Activated CD8-positive, alpha-beta memory T cell treated with anti-CD3 and anti-CD28 coated beads, Interleukin-2, amount 50 U/mL, for 24 hours (primary cell): ENCODE measurements around the gene MESP1.

ENCODE experiments used
- DNase-seq: peaks from one replicate; pipeline ENCODE4 v3.0.0-alpha.2; 2020; ENCODE audit errors: extremely low read depth

Gene MESP1

DNA sequence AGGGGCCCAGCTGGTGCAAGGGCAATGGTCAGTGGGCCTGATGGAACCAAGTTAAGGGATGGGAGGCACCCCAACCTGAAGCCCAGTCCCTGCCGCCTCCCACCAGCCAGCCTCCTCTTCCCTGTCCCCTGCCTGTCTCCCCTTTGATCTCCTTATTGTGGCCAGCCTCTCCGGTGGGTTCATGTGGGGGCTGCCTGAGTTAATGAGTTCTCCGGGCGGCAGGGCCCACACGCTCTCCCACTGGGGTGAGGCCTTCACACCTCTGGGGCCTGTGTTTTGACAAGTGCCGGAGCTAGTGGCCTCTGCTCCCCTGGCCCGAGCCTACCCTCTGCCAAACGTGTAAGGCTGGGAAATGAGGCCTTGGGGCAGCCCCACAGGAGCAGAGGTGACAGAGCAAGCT is 7.2 kb upstream of the MESP1 start:
- DNase-seq: no peak

GRCh38 chr15:89756897-89757296 is 5.8 kb upstream of the MESP1 start:
- DNase-seq: no peak

- DNase-seq: no peak
These were observed 4.7 kb upstream of the MESP1 start for GRCh38 chr15:89755701-89756100.

GRCh38 chr15:89754361-89755154 is 3.5 kb upstream of the MESP1 start:
- no peak for DNase-seq

DNA sequence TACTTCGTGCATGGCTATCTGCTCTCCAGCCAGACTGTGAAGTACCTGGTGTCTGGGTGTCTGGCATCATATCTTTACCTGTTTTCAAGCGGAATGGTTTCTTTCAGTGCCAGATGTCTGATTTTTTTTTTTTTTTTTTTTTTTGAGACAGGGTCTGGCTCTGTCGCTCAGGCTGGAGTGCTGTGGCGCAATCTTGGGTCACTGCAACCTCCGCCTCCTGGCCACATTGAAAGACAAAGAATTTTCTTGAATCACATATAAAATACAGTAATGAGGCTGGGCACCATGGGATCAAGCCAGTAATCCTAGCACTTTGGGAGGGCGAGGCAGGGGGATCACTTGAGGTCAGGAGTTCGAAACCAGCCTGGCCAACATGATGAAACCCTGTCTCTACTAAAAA is 2.8 kb upstream of the MESP1 start:
- no peak for DNase-seq

GRCh38 chr15:89751748-89752147 is 699 bp upstream of the MESP1 start:
- DNase-seq: no peak

DNA sequence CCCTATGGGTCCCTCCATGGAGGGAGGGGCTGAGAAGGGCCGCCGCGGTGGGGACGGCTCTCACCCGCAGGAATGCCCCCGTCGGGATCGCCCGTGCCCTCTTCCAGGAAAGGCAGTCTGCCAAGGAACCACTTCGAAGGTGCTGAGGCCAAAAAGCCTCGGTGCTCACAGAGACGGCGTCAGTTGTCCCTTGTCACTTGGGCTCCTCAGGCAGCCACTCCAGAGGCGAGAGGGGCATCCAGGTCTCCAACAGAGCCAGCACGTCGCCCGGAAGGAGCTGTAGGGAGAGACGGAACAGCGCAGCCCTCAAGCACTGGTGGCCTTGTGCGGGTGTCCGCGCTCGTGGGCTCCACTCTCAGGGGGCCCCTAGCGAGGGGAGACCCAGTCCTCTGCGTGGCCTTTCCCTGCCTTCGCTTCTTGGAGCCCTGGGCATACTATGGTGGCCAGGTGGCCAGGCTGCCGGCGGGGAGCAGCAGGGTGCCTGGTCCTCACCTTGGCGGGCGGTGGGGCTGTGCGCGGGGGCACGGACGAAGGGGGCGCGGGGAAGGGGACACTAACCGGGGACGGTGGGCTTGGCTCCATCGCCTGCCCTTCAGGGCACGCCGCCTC is 994 bp downstream of the MESP1 start:
- DNase-seq: no peak

GRCh38 chr15:89749526-89749925 is 1.5 kb downstream of the MESP1 start:
- DNase-seq: no peak

DNA sequence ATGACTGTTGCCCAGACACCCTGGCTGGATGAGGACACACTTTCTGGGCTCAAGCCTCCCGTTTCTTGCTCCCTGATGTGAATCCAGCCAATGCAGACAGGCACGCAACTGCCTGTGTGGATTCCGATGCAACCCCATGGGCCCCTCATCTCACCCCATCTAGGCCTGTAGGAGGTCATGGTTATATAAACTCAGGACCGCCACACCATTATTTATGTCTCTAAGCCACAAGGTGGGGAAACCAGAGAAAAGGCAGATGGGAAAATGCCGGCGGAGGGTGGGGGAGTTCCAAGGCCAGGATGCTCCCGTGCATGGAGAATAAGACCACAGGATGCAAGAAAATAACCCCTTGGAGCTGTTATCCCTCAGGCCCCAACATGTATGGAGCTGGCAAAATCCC is 2.0 kb downstream of the MESP1 start:
- DNase-seq: no peak

- DNase-seq: no peak
These were observed 3.1 kb downstream of the MESP1 start for GRCh38 chr15:89747708-89748682.

GRCh38 chr15:89746386-89746780 is 4.7 kb downstream of the MESP1 start:
- no peak for DNase-seq

DNA sequence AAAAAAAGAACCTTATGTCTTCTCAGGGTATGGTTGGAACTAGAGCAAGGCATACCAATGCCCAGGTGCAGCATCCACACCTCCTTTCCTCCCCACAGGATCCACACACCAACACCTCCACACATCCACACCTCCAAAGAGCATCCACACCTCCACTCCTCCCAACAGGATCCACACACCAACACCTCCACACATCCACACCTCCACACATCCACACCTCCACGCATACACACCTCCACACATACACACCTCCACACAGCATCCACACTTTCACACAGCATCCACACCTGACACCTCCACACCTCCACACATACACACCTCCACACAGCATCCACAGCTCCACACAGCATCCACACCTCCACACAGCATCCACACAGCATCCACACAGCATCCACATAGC is 5.3 kb downstream of the MESP1 start:
- no peak for DNase-seq

- DNase-seq: no peak
These were observed 5.9 kb downstream of the MESP1 start for GRCh38 chr15:89745131-89745530.

- DNase-seq: no peak
These were observed 7.5 kb downstream of the MESP1 start for GRCh38 chr15:89743594-89743993.

DNA sequence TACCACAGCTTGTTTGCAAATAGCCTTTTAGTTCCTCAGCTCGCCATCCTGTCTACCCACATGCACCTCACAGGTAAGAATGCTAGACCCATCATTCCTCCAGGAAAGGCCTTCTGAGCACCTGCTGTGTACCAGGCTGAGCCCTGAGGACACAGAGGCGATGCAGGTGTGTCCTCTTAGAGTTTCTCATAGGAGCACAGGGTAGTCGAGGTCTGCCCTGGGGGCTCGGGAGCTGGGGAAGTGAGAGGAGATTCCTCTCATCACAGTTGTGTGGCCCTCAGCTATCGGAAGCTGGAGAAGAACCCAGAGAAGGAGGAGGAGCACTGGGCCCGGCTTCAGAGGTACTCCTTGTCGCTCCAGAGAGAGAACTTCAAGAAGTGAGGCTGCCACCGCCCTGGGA is 8.0 kb downstream of the MESP1 start:
- no peak for DNase-seq

GRCh38 chr15:89740137-89740536 is 10.9 kb downstream of the MESP1 start:
- DNase-seq: no peak

DNA sequence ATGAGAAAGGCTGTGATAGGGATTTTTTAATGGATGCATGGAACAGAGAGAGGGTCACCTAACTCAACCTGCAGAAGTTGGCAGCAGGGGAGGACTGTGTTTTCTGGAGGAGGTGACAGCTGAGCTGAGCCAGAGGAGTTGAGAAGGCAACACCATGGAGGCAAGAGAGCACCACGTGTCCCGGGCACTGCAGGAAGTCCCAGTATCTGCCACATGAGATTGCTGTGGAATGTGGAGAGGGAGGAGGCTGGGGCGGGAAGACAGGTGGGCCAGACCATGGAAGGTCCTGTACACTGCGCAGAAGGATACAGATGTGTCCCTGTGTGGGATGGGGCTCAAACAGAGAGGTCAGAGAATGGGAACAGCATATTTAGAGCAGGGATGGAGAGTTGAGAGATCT is 15.3 kb downstream of the MESP1 start:
- DNase-seq: no peak

GRCh38 chr15:89732451-89733172 is 18.4 kb downstream of the MESP1 start:
- DNase-seq: no peak

DNA sequence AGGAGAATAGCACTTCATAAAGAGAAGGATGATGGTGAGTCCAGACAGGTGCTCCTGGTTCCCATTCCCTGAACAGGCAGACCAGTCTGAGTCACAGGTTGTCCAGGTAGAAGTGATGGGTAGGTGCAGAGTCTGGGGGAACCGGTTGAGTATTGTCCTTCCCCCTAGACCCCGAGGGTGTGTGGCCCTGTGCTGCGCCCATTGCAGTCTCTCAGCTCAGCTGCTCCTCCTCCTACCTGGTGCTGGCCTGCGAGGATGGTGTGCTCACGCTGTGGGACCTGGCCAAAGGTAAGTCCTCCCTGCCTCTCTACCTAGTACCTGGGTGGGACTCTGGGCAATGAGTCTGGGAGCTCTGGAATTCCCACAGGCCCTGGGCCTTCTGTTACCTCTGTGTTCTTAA is 19.8 kb downstream of the MESP1 start:
- no peak for DNase-seq

GRCh38 chr15:89728254-89728653 is 22.8 kb downstream of the MESP1 start:
- no peak for DNase-seq

GRCh38 chr15:89725064-89725463 is 26.0 kb downstream of the MESP1 start:
- no peak for DNase-seq

DNA sequence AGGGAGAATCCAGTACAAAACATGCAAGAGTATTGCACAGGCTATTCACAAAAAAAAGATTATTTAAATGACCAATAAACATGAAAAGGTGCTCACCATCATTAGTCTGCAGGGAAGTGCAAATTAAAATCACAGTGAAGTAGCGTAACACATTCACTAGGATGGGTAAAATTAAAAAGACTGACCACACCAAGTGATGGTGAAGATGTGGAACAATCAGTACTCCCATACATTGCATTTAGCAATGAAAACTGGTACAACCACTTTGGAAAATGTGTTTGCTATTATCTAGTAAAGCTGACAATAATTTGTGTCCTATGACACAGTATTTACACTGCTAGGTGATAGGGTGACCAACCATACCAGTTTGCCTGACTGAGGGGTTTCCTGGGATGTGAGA is 26.4 kb downstream of the MESP1 start:
- no peak for DNase-seq
